B cell (primary cell): Measurements from ENCODE around the gene PYCR2. TPM values are rescaled to one million over a fixed set of nuclear protein-coding genes. Genes with fewer than 3 reads are reported as not detected.
A peak's percentile ranks its signal among the peaks of the same experiment; 100 is the strongest.

ENCODE experiments used
- ATAC-seq: fragments of 200-7000 bp; cut with Tn5 transposase; one replicate; pipeline ENCODE4 v1.10.0; 2021; ENCODE audit warnings: low read depth, mild to moderate bottlenecking, moderate number of reproducible peaks, moderate library complexity
- CTCF ChIA-PET: fragments of 350-600 bp; sonication (Branson Sonifier 250); formaldehyde crosslinking; loops from one replicate; lab custom pipeline; 2021; ENCODE audit warnings: antibody characterized with exemption, inconsistent platforms; lab: Charles Lee
- POLR2A ChIA-PET: fragments of 350-600 bp; sonication (Branson Sonifier 250); formaldehyde crosslinking; loops from one replicate; lab custom pipeline; 2021; ENCODE audit warnings: antibody characterized with exemption; lab: Charles Lee
- DNase-seq: peaks from one replicate; pipeline ENCODE4 v3.0.0; 2013
- H2AFZ ChIP-seq: 2 replicates; pipeline ENCODE4 v1.6.1; 2012; ENCODE audit warnings: mild to moderate bottlenecking, low read depth, low read length; ENCODE audit not compliant: insufficient read depth, poor library complexity, severe bottlenecking
- H3K27ac ChIP-seq, 2 donors: 1 replicate in 1 of 2; 2 replicates in 1 of 2; pipeline ENCODE4 v1.5.1; 2012 to 2013; ENCODE audit warnings: low read length in 2 of 2, mild to moderate bottlenecking in 2 of 2, moderate library complexity in 1 of 2
- H3K27me3 ChIP-seq, 4 experiments: fragments of 200-600 bp in 1 of 4; sonication (generic) in 1 of 4; replicated peaks in 1 of 4; 1 replicate in 2 of 4; 2 replicates in 2 of 4; pipeline versions ENCODE4 v1.6.1 to v1.7.0; 2013 to 2016; ENCODE audit warnings: low read length in 3 of 4, mild to moderate bottlenecking in 2 of 4, mixed read lengths in 1 of 4, moderate library complexity in 1 of 4; ENCODE audit not compliant: insufficient read depth in 4 of 4, control insufficient read depth in 3 of 4; ENCODE audit errors: control extremely low read depth in 1 of 4
- H3K36me3 ChIP-seq, 2 experiments: replicated peaks in 1 of 2; 1 replicate in 1 of 2; 2 replicates in 1 of 2; pipeline versions ENCODE4 v1.6.1 to v1.7.1; 2013; ENCODE audit warnings: low read length in 1 of 2; ENCODE audit not compliant: insufficient read depth in 2 of 2, control insufficient read depth in 1 of 2; ENCODE audit errors: control extremely low read depth in 1 of 2, extremely low read depth in 1 of 2
- H3K4me1 ChIP-seq, 2 donors: fragments of 200-600 bp in 1 of 2; sonication (generic) in 1 of 2; 1 replicate in 1 of 2; 2 replicates in 1 of 2; pipeline versions ENCODE4 v1.5.1 to v1.6.1; 2013 to 2017; ENCODE audit warnings: low read length in 2 of 2; ENCODE audit not compliant: control insufficient read depth in 2 of 2, insufficient read depth in 2 of 2
- H3K4me2 ChIP-seq: replicated peaks from 2 replicates; pipeline ENCODE3; 2012; ENCODE audit warnings: mild to moderate bottlenecking, low read depth, low read length; ENCODE audit not compliant: poor library complexity, severe bottlenecking
- H3K4me3 ChIP-seq, 5 experiments: fragments of 200-600 bp in 1 of 5; sonication (generic) in 1 of 5; 1 replicate in 3 of 5; 2 replicates in 2 of 5; pipeline versions ENCODE4 v1.5.1 to v1.7.0; 2011 to 2016; ENCODE audit warnings: low read length in 4 of 5, mild to moderate bottlenecking in 4 of 5, low read depth in 2 of 5, control low read depth in 1 of 5, moderate library complexity in 1 of 5; ENCODE audit not compliant: insufficient read depth in 1 of 5; ENCODE audit errors: control extremely low read depth in 1 of 5, extremely low read depth in 1 of 5
- H3K79me2 ChIP-seq: fragments of 200-600 bp; sonication (generic); one replicate; pipeline ENCODE4 v1.6.0; 2016; ENCODE audit warnings: low read length; ENCODE audit not compliant: control insufficient read depth, insufficient read depth
- H3K9ac ChIP-seq: fragments of 200-600 bp; sonication (generic); 2 replicates; pipeline ENCODE4 v1.6.1; 2017; ENCODE audit warnings: mild to moderate bottlenecking, low read length, moderate library complexity
- H3K9me3 ChIP-seq, 3 donors: one replicate each; pipeline versions ENCODE4 v1.6.1 to v1.7.1; 2013; ENCODE audit warnings: low read length in 2 of 3; ENCODE audit not compliant: control insufficient read depth in 2 of 3, insufficient read depth in 1 of 3; ENCODE audit errors: control extremely low read depth in 1 of 3
- H4K20me1 ChIP-seq: 2 replicates; pipeline ENCODE4 v1.6.0; 2012; ENCODE audit warnings: mild to moderate bottlenecking, low read length; ENCODE audit not compliant: insufficient read depth, control insufficient read depth, poor library complexity, severe bottlenecking
- H3K27ac Mint-ChIP-seq: one replicate; pipeline ENCODE4 v1.8.0; 2021; ENCODE audit warnings: mixed read lengths
- H3K27me3 Mint-ChIP-seq: one replicate; pipeline ENCODE4 v1.8.0; 2021; ENCODE audit warnings: mixed read lengths
- H3K4me1 Mint-ChIP-seq: one replicate; pipeline ENCODE4 v1.8.0; 2021; ENCODE audit warnings: mixed read lengths
- H3K4me3 Mint-ChIP-seq: one replicate; pipeline ENCODE4 v1.8.0; 2021; ENCODE audit warnings: mixed read lengths
- H3K9me3 Mint-ChIP-seq: one replicate; pipeline ENCODE4 v1.8.0; 2022; ENCODE audit warnings: mixed read lengths; ENCODE audit not compliant: insufficient read depth
- CTCF ChIP-seq: fragments of 200-600 bp; IDR thresholded peaks from one replicate; pipeline ENCODE4 v1.8.0; 2022; ENCODE audit warnings: antibody characterized with exemption, mild to moderate bottlenecking
- EZH2 ChIP-seq: IDR thresholded peaks from 2 replicates; pipeline ENCODE4 v1.6.1; 2012; ENCODE audit warnings: borderline replicate concordance, low read depth, mild to moderate bottlenecking, moderate library complexity, low read length; ENCODE audit not compliant: insufficient read depth, poor library complexity, severe bottlenecking
- WGBS: methylation state at CpG from one replicate; pipeline ENCODE4 v1.1.5; 2013; ENCODE audit warnings: missing lambda C conversion rate; ENCODE audit not compliant: insufficient coverage; 5-methylcytosine and 5-hydroxymethylcytosine counted together
- intact Hi-C: fragments of 100-400 bp; cut with micrococcal nuclease; formaldehyde crosslinking; loops from one replicate; pipeline ENCODE4 v1.10.0; 2022
- polyA plus RNA-seq: library from polyadenylated mRNA; depleted of rRNA; stranded (reverse); fragments of >200 nt; gene quantifications from 2 replicates; pipeline ENCODE4 v1.2.3, GENCODE V29; 2012
- total RNA-seq, 2 donors: library from RNA; stranded (reverse); fragments of 120-200 nt in 1 of 2; gene quantifications; 1 replicate in 1 of 2; 2 replicates in 1 of 2; pipeline versions ENCODE4 v1.2.3 to v1.2.4, GENCODE V29; 2013 to 2022

PYCR2 gene
- total and polyA plus RNA-seq, 2 donors (not counting 1 experiment from before 2014, with no cell fraction given): 113 to 134 TPM

DNA sequence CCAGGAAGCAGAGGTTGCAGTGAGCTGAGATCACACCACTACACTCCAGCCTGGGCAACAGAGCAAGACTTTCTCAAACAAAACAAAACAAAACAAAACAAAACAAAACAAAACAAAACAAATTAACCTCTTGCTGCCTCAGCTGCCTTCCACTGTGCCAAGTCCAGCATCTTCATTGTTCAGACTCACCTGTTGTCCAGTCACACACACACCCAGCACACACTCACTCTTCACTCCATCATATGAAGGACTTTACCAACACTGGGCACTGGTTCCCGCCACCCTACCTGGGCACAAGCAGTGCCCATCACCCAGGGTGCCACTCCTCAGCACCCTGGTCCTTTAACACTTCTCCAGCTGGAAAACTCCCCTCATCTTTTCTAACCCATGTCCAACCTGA, 14.6 kb downstream of the PYCR2 start:
- H3K36me3 ChIP-seq: peaks cover 0 to 4% of the 10 kb centered on the region in 2 experiments
- H3K27me3 ChIP-seq: no peaks in the 10 kb centered on the region
- TF ChIP-seq EZH2: no peak
- no peak overlapping the region for H3K27ac ChIP-seq
- H3K4me2 ChIP-seq: peak overlapping the region; percentile 30
- H3K4me3 ChIP-seq: no peak overlapping the region
- H4K20me1 ChIP-seq: no peaks in the 10 kb centered on the region
- CTCF ChIA-PET: interaction anchor here (0.7 to 4.3 kb wide), 13 partner anchors 8 to 433 kb away, joined by 3 to 59 read pairs (median 9); partner anchors contain the start of genes LEFTY1, SRP9 and TMEM63A
- peaks cover 0 to 4% (median 0%) of the 10 kb centered on the region in 3 donors for H3K9me3 ChIP-seq
- no peaks in the 10 kb centered on the region for H3K9me3 Mint-ChIP-seq
- no peak overlapping the region for H2AFZ ChIP-seq
- peak overlapping the region; percentile 60 for H3K27ac Mint-ChIP-seq
- POLR2A ChIA-PET: interaction anchor here (0.6 to 1.6 kb wide), 3 partner anchors 27 to 132 kb away, joined by 3 to 6 read pairs (median 4); partner anchors contain the start of genes SRP9 and TMEM63A
- no peak for DNase-seq
- no peaks in the 10 kb centered on the region for H3K27me3 Mint-ChIP-seq
- H3K79me2 ChIP-seq: no peaks in the 10 kb centered on the region
- H3K4me3 Mint-ChIP-seq: no peak overlapping the region
- intact Hi-C loops: no loop called here
- WGBS: 100% methylated on average over 1 of the region's 1 CpG
- H3K4me1 Mint-ChIP-seq: peaks cover 20% of the 10 kb centered on the region
- peaks cover 24 to 28% of the 10 kb centered on the region in 2 donors for H3K4me1 ChIP-seq
- no peak overlapping the region for H3K9ac ChIP-seq
- no peak for ATAC-seq

- no peak for TF ChIP-seq EZH2
- no peak for TF ChIP-seq CTCF
- Histone ChIP-seq H3K9ac (no peak overlapping the region), H3K9me3 (peaks cover 0 to 4% (median 0%) of the 10 kb centered on the region in 3 donors), H2AFZ (no peak overlapping the region), H3K79me2 (no peaks in the 10 kb centered on the region), H3K27ac (no peak overlapping the region), H3K4me3 (no peak overlapping the region), H4K20me1 (no peaks in the 10 kb centered on the region), H3K27me3 (no peaks in the 10 kb centered on the region), H3K4me2 (no peak overlapping the region), H3K4me1 (peaks cover 24 to 28% of the 10 kb centered on the region in 2 donors), H3K36me3 (peaks cover 0 to 3% of the 10 kb centered on the region in 2 experiments)
- Mint-ChIP-seq H3K4me3 (no peak overlapping the region), H3K9me3 (no peaks in the 10 kb centered on the region), H3K4me1 (peaks cover 20% of the 10 kb centered on the region), H3K27ac (no peak overlapping the region), H3K27me3 (no peaks in the 10 kb centered on the region)
- ChIA-PET POLR2A (interaction anchor here (0.6 to 1.6 kb wide), 4 partner anchors 12 to 131 kb away, joined by 3 to 6 read pairs (median 4); partner anchors contain the start of genes SRP9 and TMEM63A), CTCF (interaction anchor here (0.5 to 4.3 kb wide), 10 partner anchors 8 to 639 kb away, joined by 3 to 59 read pairs (median 10); partner anchors contain the start of genes LEFTY1, SRP9 and TMEM63A)
- DNase-seq (no peak), ATAC-seq (no peak)
- 100% methylated on average over 1 of the region's 2 CpGs for WGBS
- intact Hi-C loops: no loop called here
Measured at GRCh38 chr1:225908773-225909172, 15.3 kb downstream of the PYCR2 start.
